GM18868 (cell line): ENCODE results near the gene ICOS.
"Not testable (repeated sequence)": the region's sequence is repeated elsewhere in the genome, so short reads cannot be mapped to it uniquely, and the experiment has no call there.

Experiments used
- ATAC-seq: cut with Tn5 transposase; IDR thresholded peaks from one replicate; pipeline ENCODE4 v1.9.1; 2021; ENCODE audit warnings: mild to moderate bottlenecking, moderate library complexity; ENCODE audit not compliant: unreplicated experiment

ICOS gene

DNA sequence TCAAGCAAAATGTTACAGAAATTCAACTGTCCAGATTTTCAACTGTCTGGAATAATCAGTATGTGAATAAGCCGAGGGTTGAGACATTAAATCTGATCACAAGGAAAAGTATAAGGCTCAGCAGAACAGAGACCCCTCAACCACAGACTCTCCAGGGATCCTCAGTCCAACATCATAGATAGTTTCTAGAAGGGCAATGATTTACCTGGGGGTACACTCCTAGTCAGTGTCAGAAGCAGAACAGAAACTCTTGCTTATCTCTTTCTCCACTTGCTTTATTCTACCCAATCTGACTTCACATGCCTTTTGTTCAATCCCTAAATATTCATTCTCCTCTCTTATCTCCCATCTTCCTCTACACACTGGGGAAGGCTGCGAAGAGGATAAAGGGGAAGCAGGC lies 36.4 kb downstream of the ICOS start:
- ATAC-seq, result no peak

DNA sequence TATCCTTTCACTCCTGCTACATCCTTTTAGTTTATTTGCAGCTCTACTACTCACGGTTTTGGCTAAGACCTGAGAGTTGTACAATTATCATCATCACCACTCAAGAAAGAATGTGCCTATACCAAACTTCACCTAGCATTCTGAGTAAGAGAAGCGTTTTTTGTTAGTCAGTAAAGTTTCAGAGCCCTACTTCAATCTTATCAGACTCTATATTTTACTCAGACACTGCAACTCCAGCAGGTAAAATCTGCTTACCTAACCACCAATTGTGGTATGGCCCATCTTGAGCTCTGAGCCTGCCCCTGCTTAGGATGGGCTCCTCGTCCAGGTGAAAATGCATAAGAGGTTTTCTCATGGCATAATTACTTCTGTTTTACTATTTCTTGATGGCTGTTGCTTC lies 37.1 kb downstream of the ICOS start:
- no peak for ATAC-seq

DNA sequence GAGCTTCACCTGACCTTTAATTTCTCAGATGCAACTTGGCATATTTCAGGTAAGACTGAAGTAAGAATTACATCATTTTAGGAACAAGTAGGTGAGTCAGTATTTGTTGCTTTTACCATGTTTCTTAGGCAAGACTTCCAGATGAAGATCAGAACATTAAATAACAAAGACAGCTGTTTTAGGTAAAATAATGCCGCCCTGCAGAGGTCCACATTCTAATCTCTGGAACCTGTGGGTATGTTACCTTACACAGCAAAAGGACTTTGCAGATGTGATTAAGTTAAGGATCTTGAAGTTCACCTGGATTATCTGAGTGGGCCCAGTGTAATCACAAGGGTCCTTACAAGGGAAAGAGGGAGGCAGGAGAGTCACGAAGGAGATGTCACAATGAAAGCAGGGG lies 39.3 kb downstream of the ICOS start:
- no peak for ATAC-seq

DNA sequence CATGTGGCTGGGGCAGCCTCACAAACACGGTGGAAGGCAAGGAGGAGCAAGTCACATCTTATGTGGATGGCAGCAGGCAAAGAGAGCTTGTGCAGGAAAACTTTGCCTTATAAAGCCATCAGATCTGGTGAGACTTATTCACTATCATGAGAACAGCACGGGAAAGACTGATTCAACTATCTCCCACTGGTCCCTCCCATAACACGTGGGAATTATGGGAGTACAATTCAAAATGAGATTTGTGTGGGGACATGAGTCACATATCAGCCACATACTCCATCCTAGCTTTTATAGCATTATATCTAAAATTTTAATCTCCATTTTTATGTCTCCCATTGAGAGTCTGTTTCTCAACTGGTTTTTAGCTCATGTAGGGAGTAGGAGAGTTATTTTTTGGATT lies 45.7 kb downstream of the ICOS start:
- ATAC-seq, result no peak

DNA sequence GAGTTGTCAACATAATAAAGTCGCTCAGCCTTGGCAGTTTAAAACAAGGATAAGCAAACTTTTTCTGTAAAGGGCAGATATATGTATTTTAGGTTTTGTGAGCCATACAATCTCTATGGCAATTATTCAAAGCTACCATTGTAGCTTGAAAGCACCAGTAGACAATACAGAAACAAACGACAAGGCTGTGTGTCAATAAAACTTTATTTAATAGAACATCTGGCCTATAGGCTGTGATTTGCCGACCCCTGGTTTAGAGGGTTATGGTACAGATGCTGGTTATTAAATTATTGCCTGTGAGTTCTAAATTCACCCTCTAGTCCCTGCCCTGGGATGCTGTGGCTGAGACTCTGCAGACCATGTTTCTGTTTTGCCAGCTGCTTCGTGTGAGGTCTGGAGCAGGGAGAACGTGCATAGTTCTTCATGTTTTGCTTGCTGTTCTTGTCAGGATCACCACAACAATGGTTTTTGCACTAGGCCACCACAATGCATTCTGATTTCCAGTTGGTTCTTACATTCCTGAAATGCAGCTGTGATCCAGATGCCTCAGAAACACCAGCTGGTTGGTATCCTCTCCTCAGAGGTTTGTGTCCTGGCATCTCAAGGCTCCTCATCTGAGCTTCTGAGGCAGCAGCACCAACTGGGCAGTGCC lies 46.6 kb downstream of the ICOS start:
- no peak for ATAC-seq

DNA sequence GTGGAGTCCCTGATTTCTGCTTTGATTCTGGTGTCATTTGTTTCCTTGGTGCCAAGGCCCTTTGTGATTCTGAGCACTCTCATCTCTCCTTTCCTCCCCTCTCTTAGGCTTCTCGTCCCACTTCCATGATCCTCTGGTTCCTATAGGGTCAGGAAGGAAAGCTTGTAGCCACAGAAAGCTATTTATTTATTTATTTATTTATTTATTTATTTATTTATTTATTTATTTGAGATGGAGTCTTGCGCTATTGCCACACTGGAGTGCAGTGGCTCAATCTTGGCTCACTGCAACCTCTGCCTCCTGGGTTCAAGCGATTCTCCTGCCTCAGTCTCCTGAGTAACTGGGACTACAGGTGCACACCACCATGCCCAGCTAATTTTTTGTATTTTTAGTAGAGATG lies 49.4 kb downstream of the ICOS start:
- not testable (repeated sequence) for ATAC-seq

DNA sequence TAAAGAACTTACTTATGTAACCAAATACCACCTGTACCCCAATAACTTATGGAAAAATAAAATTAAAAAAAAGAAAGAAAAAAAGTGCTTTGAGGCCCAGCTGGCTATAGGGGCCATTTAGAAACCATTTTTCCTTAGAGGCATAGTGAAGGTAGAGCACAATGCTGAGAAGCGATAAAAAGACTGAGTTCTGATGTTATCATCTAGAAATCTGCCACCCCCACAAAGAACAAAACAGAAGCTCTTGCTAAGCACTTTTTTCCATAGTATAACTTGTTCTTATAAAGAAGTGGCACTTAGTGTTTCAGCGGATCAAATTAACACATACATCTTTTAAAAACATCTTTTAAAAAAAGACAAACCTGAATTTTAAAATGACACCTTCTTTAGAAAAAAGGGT lies 51.4 kb downstream of the ICOS start:
- no peak for ATAC-seq

DNA sequence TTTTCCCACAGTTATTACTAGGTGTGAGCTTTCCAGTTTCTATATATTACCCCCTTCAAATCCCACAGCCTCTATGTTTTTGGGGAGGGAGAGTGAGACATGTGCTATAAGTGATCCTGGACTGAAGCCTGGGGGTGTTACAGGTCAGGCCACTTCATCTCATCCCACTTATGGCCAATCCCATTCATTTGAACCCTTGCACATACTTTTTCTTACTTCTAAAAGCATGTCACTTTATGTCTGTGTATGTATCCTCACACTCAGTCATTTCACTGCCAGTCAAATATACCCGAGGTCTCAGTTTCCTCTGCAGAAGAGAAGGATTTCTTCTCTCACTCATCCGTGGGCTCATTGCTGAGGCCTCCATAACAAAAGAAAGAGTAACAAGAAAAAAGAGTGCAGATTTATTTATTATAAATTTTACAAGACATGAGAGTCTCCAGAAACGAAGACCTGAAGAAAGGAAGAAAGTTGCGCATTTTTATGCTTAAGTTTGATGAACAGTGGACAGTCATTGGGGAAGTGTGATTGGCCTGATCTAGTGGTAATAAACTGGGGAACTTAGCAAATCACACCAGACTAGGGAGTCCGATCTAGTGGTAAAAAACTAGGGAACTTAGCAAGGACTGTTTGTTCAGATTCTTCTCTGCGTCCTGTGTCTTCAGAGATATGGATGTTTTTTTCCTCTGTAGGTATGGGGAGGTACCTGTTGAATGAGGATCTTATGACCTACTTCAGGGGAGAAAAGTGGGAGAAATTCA lies 52.1 kb downstream of the ICOS start:
- no peak for ATAC-seq

DNA sequence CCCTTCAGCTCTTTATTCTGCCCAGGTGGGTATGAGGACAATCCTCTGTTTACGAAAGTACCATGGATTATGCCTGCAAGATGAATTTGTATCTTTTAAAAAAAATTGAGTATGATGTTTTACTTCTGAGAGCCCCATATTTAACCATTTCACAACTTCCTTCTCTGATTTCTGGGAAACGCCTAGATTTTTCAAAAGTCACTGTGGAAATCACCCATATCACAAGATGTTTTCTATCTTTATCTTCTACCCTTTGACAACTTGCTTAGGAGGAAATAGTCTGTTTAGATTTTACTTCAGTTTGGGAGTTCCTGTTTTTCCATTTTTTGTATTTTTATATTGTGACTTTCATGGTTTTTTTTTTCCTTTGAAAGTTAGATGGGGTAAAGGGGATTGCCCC lies 53.0 kb downstream of the ICOS start:
- ATAC-seq, result no peak

DNA sequence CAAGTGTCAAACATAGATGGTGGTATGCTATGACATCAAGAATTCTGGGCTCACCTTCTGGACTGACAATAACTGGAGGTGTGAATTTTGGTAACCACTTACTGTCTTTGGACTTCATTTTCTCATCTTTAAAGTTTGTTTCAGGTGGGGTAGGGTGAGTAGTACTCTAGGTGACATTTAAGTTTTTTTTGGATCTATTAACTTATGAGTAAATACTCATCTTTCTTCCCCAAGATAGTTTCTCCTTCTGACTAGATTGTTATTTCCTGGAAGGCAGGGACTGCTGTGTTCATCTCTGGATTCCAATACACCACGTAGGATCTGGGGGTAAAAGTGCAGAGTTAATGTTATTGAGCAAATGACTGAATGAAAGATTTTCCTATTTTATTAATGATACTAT lies 55.9 kb downstream of the ICOS start:
- ATAC-seq, result no peak

DNA sequence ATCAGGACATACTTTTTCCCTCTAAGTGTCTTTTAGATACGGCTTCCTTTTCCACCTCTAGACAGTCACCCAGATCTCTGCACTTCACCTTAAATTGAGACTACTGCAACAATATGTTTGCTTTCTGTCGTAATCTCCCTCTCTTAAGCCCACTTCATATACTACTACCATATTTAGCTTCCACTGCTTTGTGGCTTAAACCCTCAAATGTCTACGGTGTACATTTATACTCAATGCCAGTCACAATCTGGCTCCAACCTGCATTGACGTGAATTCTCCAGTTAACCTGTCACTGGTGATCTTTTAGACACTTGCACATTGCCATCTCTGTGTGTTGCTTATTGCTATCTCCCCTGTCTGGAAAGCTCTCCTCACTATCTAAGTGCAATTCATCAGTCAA lies 56.4 kb downstream of the ICOS start:
- no peak for ATAC-seq

DNA sequence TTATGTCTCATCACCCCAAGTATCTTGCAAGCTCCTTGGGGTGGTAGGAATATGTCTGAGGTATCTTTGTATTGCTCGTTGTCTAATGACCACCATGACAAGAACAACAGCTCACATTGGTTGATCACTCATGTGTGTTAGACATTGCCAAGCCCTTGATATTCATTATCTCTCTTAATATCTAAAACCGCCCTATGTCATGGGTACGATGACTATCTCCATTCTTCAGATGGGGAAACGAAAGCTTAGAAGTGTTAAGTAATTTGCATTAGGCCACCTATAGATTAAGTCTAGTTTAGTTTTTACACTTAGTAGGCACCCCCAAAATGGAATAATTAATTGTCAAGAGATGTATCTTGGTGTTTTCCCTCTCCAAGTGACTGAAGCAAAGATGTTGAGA lies 57.0 kb downstream of the ICOS start:
- ATAC-seq, result no peak

DNA sequence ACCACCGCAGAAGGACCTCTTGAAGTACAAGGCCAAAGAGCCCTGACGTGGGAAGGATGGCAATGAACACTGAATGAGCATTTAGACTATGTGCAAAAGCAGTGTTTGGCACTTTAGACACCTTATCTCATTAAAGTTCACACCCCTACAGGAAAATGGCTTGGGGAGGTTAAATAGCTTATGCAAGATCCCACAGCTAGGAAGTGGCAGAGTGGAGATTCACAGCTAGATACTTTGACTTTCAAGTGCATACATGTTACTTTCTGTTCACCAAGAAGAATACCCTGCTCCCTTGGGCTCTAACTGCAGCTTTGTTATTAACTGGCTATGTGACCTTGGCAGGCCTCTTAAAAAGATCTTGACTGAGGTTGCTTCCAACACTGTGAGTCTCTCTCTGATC lies 58.2 kb downstream of the ICOS start:
- no peak for ATAC-seq

DNA sequence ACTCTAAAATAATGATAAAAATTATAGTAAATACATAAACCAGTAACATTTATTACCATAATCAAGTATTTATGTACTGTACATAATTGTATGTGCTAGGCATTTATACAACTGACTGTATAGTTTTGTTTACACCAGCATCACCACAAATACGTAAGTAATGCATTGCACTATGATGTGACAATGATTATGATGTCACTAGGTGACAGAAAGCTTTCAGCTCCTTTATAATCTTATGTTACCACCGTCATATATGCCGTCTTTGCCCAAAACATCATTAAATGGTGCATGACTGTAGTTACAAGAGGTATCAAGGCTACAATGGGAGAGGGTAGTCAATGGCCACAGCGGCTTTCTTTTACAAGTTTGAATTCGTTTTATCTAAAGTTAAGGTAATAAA lies 60.1 kb downstream of the ICOS start:
- ATAC-seq, result no peak

DNA sequence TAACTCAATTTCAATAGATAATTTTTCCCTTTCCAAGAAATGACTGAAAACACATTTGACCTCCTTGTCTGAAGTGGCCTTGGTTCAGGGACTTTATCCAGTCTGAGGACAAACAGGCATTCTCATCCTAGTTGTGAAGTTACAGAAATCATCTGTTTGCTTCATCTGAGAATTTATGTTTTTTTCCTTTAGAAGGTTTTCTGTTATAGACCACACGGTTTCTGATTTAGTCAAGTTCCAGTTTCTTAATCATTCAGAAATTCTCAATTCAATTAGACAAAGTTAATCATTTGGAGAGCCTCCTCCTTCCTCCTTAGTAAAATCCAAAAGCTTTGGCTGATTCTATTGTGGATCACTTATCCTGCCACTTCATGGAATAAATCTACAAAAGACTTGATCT lies 60.9 kb downstream of the ICOS start:
- peak; percentile 46 for ATAC-seq

DNA sequence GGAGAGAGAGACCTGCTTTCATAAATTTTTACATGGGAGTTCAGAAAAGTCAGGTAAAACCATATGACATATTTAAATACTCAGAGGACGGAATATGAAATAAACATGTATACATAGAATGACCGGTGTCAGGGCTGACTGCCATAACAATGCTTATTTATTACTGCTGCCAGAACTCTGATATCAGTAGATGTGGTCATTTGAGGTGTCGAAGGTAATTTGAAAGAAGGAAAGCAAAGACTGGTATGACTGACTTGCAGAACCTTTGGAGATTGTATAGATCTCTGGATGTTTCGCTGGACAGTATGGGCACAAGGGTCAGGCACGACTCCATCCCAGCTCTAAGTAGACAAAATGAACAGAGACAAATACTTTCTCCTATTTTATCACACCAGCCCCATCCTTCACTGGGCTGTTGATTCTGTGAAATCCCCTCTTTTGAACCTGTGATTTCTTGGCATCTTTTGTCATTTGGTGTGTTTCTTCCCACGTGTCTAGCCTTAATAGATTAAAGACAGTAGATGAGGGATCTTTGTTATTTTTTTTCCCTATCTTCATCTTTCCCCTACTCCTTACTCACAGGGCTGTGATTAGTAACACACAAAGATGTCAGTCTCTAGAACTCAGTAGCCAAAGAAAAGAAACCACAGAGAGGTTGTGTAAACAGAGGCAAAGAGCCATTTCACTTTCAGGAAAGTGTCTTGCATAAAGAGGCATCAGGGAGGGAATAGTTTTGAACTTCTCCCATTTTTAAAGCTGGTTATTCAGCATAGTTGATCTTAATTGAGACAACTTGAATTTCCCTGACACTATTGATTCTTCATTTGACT lies 61.6 kb downstream of the ICOS start:
- no peak for ATAC-seq

DNA sequence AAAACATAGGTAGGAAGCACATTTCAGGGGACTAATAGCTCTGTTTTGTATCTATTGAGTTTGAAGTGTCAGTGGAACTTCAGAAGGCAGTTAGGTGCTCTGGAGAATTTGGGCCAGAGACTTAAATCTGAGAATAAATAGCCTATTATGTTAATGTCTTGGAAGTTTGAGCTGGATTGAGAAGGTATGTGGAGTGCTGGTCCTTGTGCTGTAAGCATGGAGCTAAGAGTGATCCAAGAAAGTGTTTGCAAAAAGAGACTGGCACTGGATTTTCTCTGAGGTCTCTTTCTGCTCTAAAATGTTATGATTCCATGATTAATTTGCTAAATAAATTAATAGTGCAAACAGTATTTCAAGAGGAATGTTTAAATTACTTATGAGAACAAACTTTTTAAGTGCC lies 63.3 kb downstream of the ICOS start:
- no peak for ATAC-seq

DNA sequence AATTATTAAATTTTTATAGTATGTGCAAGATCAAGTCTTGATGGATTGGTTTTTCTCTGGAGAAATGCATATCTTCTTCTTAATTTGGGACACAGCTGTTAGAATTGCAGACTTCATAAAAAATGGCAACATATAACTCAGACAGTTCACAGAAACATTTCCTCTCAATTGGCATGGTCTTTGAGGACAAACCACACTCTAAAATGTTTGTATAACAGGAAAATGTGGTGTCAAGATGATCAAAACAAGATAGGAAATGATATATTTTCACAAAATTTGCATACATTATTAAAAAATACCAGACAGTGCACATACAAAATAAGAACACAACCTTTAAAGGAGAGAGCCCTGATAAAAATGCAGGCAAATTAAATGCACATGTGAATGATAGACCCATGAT lies 63.9 kb downstream of the ICOS start:
- ATAC-seq, result no peak

DNA sequence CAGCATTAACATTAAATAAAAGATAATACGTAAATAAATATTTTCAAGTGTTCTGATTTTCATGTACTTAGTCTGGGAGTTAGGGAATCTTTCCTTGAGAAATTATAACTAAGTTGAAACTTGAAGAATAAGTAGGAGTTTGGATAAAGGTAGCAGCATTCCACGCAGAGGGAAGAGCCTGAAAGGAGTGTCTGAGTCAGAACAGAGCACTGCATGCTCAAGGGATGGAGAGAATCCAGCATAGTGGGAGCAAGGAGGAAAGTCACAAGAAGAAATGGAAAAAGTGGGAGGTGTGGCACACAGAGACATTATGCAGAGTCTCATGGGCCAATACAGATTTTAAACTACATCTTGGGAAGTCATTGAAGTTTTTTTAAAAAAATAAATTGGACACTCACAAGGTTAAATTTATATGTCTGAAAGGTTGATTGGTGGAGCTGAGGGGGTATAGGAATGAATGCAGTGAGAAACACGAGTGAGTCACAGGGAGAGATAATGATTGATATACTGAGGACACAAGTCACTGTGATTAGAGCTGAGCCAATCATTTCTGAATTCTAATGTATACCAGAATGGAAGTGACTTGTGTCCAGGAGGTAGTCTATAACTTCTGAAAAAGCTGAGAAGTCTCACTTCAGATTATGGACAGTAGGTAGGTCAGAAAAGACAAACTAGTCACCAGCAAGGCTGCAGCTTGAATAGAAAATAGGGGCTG lies 66.9 kb downstream of the ICOS start:
- ATAC-seq, result no peak

DNA sequence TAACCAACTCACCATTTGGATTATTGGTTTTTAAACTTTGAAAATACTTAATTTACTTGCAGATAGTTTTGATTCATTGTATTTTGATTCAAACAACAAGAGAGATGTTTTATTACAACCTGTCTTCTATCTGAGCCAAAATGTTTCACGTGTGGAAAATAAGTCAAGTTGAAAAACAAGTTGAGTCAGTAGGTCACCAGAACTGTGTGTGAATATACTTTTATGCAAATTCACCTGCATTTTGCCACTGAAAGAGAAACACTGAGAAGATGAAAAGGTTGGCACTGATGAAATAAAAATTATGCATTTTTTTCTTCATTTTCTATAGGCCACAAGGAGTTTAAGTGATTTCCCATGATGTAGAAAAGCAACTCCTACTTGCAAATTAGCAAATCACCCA lies 68.3 kb downstream of the ICOS start:
- ATAC-seq, result no peak

DNA sequence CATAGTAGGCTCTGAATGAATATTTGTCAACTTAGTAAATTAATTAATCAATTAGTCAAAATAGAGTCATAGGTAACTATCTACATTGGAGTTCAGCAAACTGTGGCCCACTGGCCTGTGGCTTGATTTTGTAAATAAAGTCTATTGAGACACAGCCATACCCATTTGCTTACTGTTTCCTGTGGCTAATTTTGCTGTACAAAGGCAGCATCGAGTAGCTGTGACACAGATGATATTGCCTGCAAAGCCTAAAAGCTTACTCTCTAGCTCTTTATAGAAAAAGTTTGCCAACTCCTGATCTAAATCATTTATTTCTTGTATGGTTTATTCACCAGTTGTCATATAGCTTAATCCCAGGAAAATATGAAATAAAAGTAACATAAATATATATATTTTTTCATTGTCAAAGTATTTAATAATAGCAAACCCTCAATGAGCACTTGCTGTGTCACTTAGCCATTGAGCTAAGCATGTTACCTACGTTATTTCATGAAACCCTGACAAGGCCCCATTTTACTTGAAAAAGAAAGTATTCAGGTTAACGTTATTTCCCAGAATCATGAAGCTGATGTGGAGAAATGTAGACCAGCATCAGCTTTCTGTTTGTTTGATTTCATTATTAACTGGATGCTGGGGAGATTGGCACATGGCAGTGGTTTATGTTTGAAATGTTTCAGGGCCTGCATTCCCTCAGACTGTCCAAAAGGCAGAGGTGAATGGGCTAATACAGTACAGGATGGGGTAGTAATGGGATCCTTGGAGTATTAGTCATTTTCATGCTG lies 69.6 kb downstream of the ICOS start:
- ATAC-seq, result no peak
